ENCODE measurements around the gene PRR16.

GRCh38 chr5:120443607-120444006 is 20.5 kb upstream of the PRR16 start:
- no peak for TF ChIP-seq EZH2 (IDR thresholded peaks at IDR 0.05; ENCODE audit: insufficient read depth, poor library complexity, severe bottlenecking)
- no peak for TF ChIP-seq EZH2phosphoT487 (IDR thresholded peaks at IDR 0.05; ENCODE audit: insufficient read depth, low read depth)
